GM12878 (cell line): Measurements from ENCODE around the gene BSND.

Experiments
- BCLAF1 ChIP-seq: fragments of 450-650 bp; IDR thresholded peaks from 2 replicates; pipeline ENCODE4 v1.6.1; 2017; ENCODE audit warnings: antibody characterized with exemption, mild to moderate bottlenecking, moderate library complexity
- BHLHE40 ChIP-seq, 2 experiments: fragments of 450-650 bp in 1 of 2; IDR thresholded peaks; 2 replicates each; pipeline ENCODE4 v1.6.1; 2011 to 2017; ENCODE audit warnings: low read depth in 2 of 2, borderline replicate concordance in 1 of 2, improper control_type of control experiment in 1 of 2, low read length in 1 of 2, mild to moderate bottlenecking in 1 of 2
- CTCF ChIP-seq, 3 experiments: IDR thresholded peaks in 2 of 3; conservative IDR thresholded peaks in 1 of 3; 2 replicates each; pipeline ENCODE4 v1.5.1; 2011; ENCODE audit warnings: low read depth in 3 of 3, low read length in 3 of 3, mild to moderate bottlenecking in 3 of 3, control low read depth in 2 of 3, moderate library complexity in 2 of 3, inconsistent platforms in 1 of 3, mixed read lengths in 1 of 3; ENCODE audit not compliant: control insufficient read depth in 2 of 3, insufficient read depth in 1 of 3; ENCODE audit errors: extremely low read depth in 1 of 3
- EZH2 ChIP-seq: IDR thresholded peaks from 2 replicates; pipeline ENCODE4 v1.6.1; 2012; ENCODE audit warnings: low read depth, mild to moderate bottlenecking, control low read depth, inconsistent platforms, low read length, borderline replicate concordance; ENCODE audit not compliant: control insufficient read depth
- IRF3 ChIP-seq: fragments of 450-650 bp; IDR thresholded peaks from 2 replicates; pipeline ENCODE4 v1.6.1; 2014; ENCODE audit warnings: mild to moderate bottlenecking
- MXI1 ChIP-seq: fragments of 150-350 bp; IDR thresholded peaks from 2 replicates; pipeline ENCODE4 v1.6.1; 2011; ENCODE audit warnings: low read depth, mild to moderate bottlenecking, inconsistent platforms, low read length, improper control_type of control experiment
- POLR2A ChIP-seq: IDR thresholded peaks from 2 replicates; pipeline ENCODE4 v1.6.1; 2011; ENCODE audit warnings: low read depth, mild to moderate bottlenecking, low read length
- REST ChIP-seq: IDR thresholded peaks from 2 replicates; pipeline ENCODE4 v1.6.1; 2012; ENCODE audit warnings: mild to moderate bottlenecking, low read depth, low read length
- SMC3 ChIP-seq: IDR thresholded peaks from 2 replicates; pipeline ENCODE4 v1.6.1; 2011; ENCODE audit warnings: low read length, improper control_type of control experiment, borderline replicate concordance
- ZNF592 ChIP-seq: fragments of 450-650 bp; IDR thresholded peaks from 2 replicates; pipeline ENCODE4 v1.6.1; 2017; ENCODE audit warnings: mild to moderate bottlenecking, moderate library complexity

GRCh38 chr1:55015731-55016620 is 17.2 kb downstream of the BSND start:
- TF ChIP-seq REST: no peak
- TF ChIP-seq ZNF592: no peak
- TF ChIP-seq MXI1: no peak
- TF ChIP-seq EZH2: no peak
- TF ChIP-seq BCLAF1: no peak
- no peak for TF ChIP-seq BHLHE40 (IDR thresholded peaks at IDR 0.05; ENCODE audit: borderline replicate concordance in 1 of 2, low read depth in 2 of 2, low read length in 1 of 2)
- TF ChIP-seq CTCF (IDR thresholded peaks at IDR 0.05 in 2 of 3, conservative IDR thresholded peaks at IDR 0.05 in 1 of 3; ENCODE audit: control insufficient read depth in 2 of 3, extremely low read depth in 1 of 3, insufficient read depth in 1 of 3, low read depth in 3 of 3, low read length in 3 of 3): no peak
- no peak for TF ChIP-seq IRF3
- TF ChIP-seq SMC3: no peak
- no peak for TF ChIP-seq POLR2A
